Measurements from ENCODE around the gene CIC.

CIC gene

DNA sequence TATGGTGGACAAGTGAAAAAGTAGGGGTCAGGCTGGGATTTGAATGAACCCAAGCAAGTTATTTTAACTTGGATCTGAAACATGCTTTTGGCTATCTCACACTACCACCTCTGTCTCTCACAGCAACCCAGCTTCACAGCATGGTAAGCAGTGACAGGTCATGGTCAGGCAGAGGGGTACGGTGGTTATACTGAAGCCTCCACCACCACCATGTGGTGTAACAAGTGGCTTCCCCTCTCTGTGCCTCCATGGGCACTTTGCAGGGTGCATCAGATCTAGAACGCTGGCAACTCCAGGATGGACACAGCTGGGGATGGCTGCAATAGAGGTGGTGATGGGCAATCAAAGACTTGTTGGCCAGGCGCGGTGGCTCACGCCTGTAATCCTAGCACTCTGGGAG is 43.3 kb downstream of the CIC start:
- Histone ChIP-seq H3K4me3 (ENCODE audit: insufficient read depth, low read length, poor library complexity, severe bottlenecking) (no peak overlapping the region), H3K27ac (ENCODE audit: low read depth, low read length) (no peak overlapping the region), H3F3A (ENCODE audit: insufficient read depth) (no peaks in the 10 kb centered on the region), H3K36me3 (ENCODE audit: low read length) (no peaks in the 10 kb centered on the region), H3K27me3 (ENCODE audit: low read length) (no peaks in the 10 kb centered on the region), H3K9ac (ENCODE audit: low read length) (no peak overlapping the region), H2AFZ (ENCODE audit: low read depth, low read length, severe bottlenecking) (no peak overlapping the region), H4K20me1 (ENCODE audit: low read depth, low read length) (no peaks in the 10 kb centered on the region), H3K79me2 (ENCODE audit: insufficient read depth, low read length) (no peaks in the 10 kb centered on the region), H3K9me3 (ENCODE audit: insufficient read depth, low read length) (no peaks in the 10 kb centered on the region), H3K4me2 (ENCODE audit: low read depth, low read length, poor library complexity, severe bottlenecking) (no peak overlapping the region), H3K9me2 (replicated peaks; ENCODE audit: insufficient read depth, low read length) (no peaks in the 10 kb centered on the region)
- TF ChIP-seq EZH2phosphoT487 (conservative IDR thresholded peaks at IDR 0.05; ENCODE audit: low read length): no peak
- TF ChIP-seq, protein P1, sequence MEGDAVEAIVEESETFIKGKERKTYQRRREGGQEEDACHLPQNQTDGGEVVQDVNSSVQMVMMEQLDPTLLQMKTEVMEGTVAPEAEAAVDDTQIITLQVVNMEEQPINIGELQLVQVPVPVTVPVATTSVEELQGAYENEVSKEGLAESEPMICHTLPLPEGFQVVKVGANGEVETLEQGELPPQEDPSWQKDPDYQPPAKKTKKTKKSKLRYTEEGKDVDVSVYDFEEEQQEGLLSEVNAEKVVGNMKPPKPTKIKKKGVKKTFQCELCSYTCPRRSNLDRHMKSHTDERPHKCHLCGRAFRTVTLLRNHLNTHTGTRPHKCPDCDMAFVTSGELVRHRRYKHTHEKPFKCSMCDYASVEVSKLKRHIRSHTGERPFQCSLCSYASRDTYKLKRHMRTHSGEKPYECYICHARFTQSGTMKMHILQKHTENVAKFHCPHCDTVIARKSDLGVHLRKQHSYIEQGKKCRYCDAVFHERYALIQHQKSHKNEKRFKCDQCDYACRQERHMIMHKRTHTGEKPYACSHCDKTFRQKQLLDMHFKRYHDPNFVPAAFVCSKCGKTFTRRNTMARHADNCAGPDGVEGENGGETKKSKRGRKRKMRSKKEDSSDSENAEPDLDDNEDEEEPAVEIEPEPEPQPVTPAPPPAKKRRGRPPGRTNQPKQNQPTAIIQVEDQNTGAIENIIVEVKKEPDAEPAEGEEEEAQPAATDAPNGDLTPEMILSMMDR (IDR thresholded peaks at IDR 0.05; ENCODE audit: insufficient read depth, low read length, poor library complexity, severe bottlenecking): no peak

GRCh38 chr19:42313096-42313839 is 44.2 kb downstream of the CIC start, which contains the start of gene TMEM145:
TSS of gene TMEM145 (plus strand) at chr19:42313309. CDS start at chr19:42313377, 68 bp downstream.
- Histone ChIP-seq H3K27ac (ENCODE audit: low read depth, low read length) (no peak within 1 kb of the TSS), H3K9me3 (ENCODE audit: insufficient read depth, low read length) (no peaks in the 10 kb centered on the region), H3K36me3 (ENCODE audit: low read length) (no peaks in the 10 kb centered on the region), H3K79me2 (ENCODE audit: insufficient read depth, low read length) (no peaks in the 10 kb centered on the region), H3K9me2 (replicated peaks; ENCODE audit: insufficient read depth, low read length) (no peaks in the 10 kb centered on the region), H3K27me3 (ENCODE audit: low read length) (no peaks in the 10 kb centered on the region), H3K4me3 (ENCODE audit: insufficient read depth, low read length, poor library complexity, severe bottlenecking) (peak within 1 kb of the TSS; percentile 29), H3F3A (ENCODE audit: insufficient read depth) (no peaks in the 10 kb centered on the region), H3K9ac (ENCODE audit: low read length) (peak within 1 kb of the TSS; percentile 45; the same call in 1 of the 2 replicates), H2AFZ (ENCODE audit: low read depth, low read length, severe bottlenecking) (no peak within 1 kb of the TSS), H3K4me2 (ENCODE audit: low read depth, low read length, poor library complexity, severe bottlenecking) (peak within 1 kb of the TSS; percentile 50), H4K20me1 (ENCODE audit: low read depth, low read length) (no peaks in the 10 kb centered on the region)
- TF ChIP-seq, protein P1 (IDR thresholded peaks at IDR 0.05; ENCODE audit: insufficient read depth, low read length, poor library complexity, severe bottlenecking): no peak
- no peak for TF ChIP-seq EZH2phosphoT487 (conservative IDR thresholded peaks at IDR 0.05; ENCODE audit: low read length)

- Histone ChIP-seq H4K20me1 (ENCODE audit: low read depth, low read length) (no peaks in the 10 kb centered on the region), H3K79me2 (ENCODE audit: insufficient read depth, low read length) (no peaks in the 10 kb centered on the region), H3K9me2 (replicated peaks; ENCODE audit: insufficient read depth, low read length) (no peaks in the 10 kb centered on the region), H2AFZ (ENCODE audit: low read depth, low read length, severe bottlenecking) (no peak overlapping the region), H3K36me3 (ENCODE audit: low read length) (no peaks in the 10 kb centered on the region), H3K27me3 (ENCODE audit: low read length) (no peaks in the 10 kb centered on the region), H3K4me2 (ENCODE audit: low read depth, low read length, poor library complexity, severe bottlenecking) (peak overlapping the region; percentile 50), H3K27ac (ENCODE audit: low read depth, low read length) (no peak overlapping the region), H3F3A (ENCODE audit: insufficient read depth) (no peaks in the 10 kb centered on the region), H3K9ac (ENCODE audit: low read length) (peak overlapping the region; percentile 45; the same call in 1 of the 2 replicates), H3K9me3 (ENCODE audit: insufficient read depth, low read length) (no peaks in the 10 kb centered on the region), H3K4me3 (ENCODE audit: insufficient read depth, low read length, poor library complexity, severe bottlenecking) (no peak overlapping the region)
- TF ChIP-seq EZH2phosphoT487 (conservative IDR thresholded peaks at IDR 0.05; ENCODE audit: low read length): no peak
- TF ChIP-seq, protein P1 (IDR thresholded peaks at IDR 0.05; ENCODE audit: insufficient read depth, low read length, poor library complexity, severe bottlenecking): no peak
Observed at GRCh38 chr19:42313840-42314755, 45.0 kb downstream of the CIC start.
